Stimulated activated CD8-positive, alpha-beta memory T cell treated with anti-CD3 and anti-CD28 coated beads, Interleukin-12 subunit alpha, Interleukin-12 subunit beta, amount 100 ng/mL, for 1 hour (primary cell): ENCODE results near the gene TNFAIP3.
A peak's percentile ranks its signal among the peaks of the same experiment; 100 is the strongest.

Experiments
- DNase-seq: peaks from one replicate; pipeline ENCODE4 v3.0.0-alpha.2; 2020; ENCODE audit warnings: low read depth

Gene TNFAIP3

GRCh38 chr6:137923866-137924653 is 57.0 kb downstream of the TNFAIP3 start:
- no peak for DNase-seq

- DNase-seq = no peak
Measured at GRCh38 chr6:137925141-137925698, 58.2 kb downstream of the TNFAIP3 start.

GRCh38 chr6:137926207-137926731 is 59.2 kb downstream of the TNFAIP3 start:
- DNase-seq = no peak

GRCh38 chr6:137926985-137927384 is 59.9 kb downstream of the TNFAIP3 start:
- no peak for DNase-seq

- peak; percentile 56 for DNase-seq
Measured at GRCh38 chr6:137927777-137928218, 60.7 kb downstream of the TNFAIP3 start.

- no peak for DNase-seq
Measured at GRCh38 chr6:137928286-137928685, 61.2 kb downstream of the TNFAIP3 start.

- no peak for DNase-seq
Measured at GRCh38 chr6:137931849-137932465, 64.9 kb downstream of the TNFAIP3 start.
